Measurements from ENCODE around the gene ROPN1L.

ROPN1L gene

GRCh38 chr5:10459080-10460055 is 17.7 kb downstream of the ROPN1L start:
- no peak for DNase-seq

GRCh38 chr5:10460252-10460906 is 18.7 kb downstream of the ROPN1L start:
- DNase-seq: peak; percentile 54

- DNase-seq: no peak
Observed at GRCh38 chr5:10461041-10461440, 19.4 kb downstream of the ROPN1L start.

- no peak for DNase-seq
Observed at GRCh38 chr5:10461904-10462555, 20.4 kb downstream of the ROPN1L start.

GRCh38 chr5:10463566-10463965 is 21.9 kb downstream of the ROPN1L start:
- no peak for DNase-seq

GRCh38 chr5:10464173-10464572 is 22.5 kb downstream of the ROPN1L start:
- no peak for DNase-seq

GRCh38 chr5:10465726-10466125 is 24.0 kb downstream of the ROPN1L start:
- no peak for DNase-seq

- DNase-seq: no peak
Observed at GRCh38 chr5:10466446-10467073, 24.9 kb downstream of the ROPN1L start.

- DNase-seq: peak; percentile 44
Observed at GRCh38 chr5:10467281-10468198, 25.9 kb downstream of the ROPN1L start.

- no peak for DNase-seq
Observed at GRCh38 chr5:10468256-10468655, 26.6 kb downstream of the ROPN1L start.

- DNase-seq: no peak
Observed at GRCh38 chr5:10469253-10470050, 27.8 kb downstream of the ROPN1L start.

GRCh38 chr5:10470669-10471068 is 29.0 kb downstream of the ROPN1L start:
- DNase-seq: no peak

GRCh38 chr5:10471677-10472076 is 30.0 kb downstream of the ROPN1L start:
- DNase-seq: no peak

- DNase-seq: peak; percentile 37
Observed at GRCh38 chr5:10474521-10475075, 32.9 kb downstream of the ROPN1L start.

GRCh38 chr5:10475931-10476676 is 34.4 kb downstream of the ROPN1L start:
- DNase-seq: no peak

GRCh38 chr5:10476878-10477277 is 35.2 kb downstream of the ROPN1L start:
- DNase-seq: no peak

GRCh38 chr5:10477943-10478342 is 36.3 kb downstream of the ROPN1L start:
- DNase-seq: no peak

GRCh38 chr5:10478436-10478835 is 36.8 kb downstream of the ROPN1L start:
- no peak for DNase-seq

GRCh38 chr5:10479154-10479721 is 37.6 kb downstream of the ROPN1L start:
- no peak for DNase-seq
